Lung (tissue), 12 donors: ENCODE measurements around the gene MRPS7. TPM values are rescaled to one million over a fixed set of nuclear protein-coding genes. Genes with fewer than 3 reads are reported as not detected.

Experiments
- ATAC-seq: fragments of 200-7000 bp; cut with Tn5 transposase; one replicate; pipeline ENCODE4 v1.9.1; 2020; ENCODE audit warnings: moderate number of reproducible peaks; ENCODE audit not compliant: insufficient read depth, low FRiP score
- DNase-seq, 3 donors: peaks; one replicate each; pipeline ENCODE4 v3.0.0-alpha.2; 2013 to 2017
- H3K27ac ChIP-seq, 2 donors: one replicate each; pipeline ENCODE4 v1.5.1; 2013; ENCODE audit warnings: mild to moderate bottlenecking in 2 of 2, moderate library complexity in 2 of 2, control low read depth in 1 of 2, inconsistent platforms in 1 of 2, low read depth in 1 of 2, low read length in 1 of 2
- H3K27me3 ChIP-seq, 3 donors: one replicate each; pipeline ENCODE4 v1.5.1; 2013; ENCODE audit warnings: low read length in 2 of 3; ENCODE audit not compliant: control insufficient read depth in 3 of 3, insufficient read depth in 3 of 3
- H3K36me3 ChIP-seq, 4 donors: one replicate each; pipeline ENCODE4 v1.5.1; 2013; ENCODE audit warnings: low read length in 4 of 4, mild to moderate bottlenecking in 1 of 4, moderate library complexity in 1 of 4; ENCODE audit not compliant: control insufficient read depth in 4 of 4, insufficient read depth in 4 of 4
- H3K4me1 ChIP-seq, 5 donors: one replicate each; pipeline ENCODE4 v1.5.1; 2013; ENCODE audit warnings: low read length in 5 of 5, mild to moderate bottlenecking in 2 of 5, moderate library complexity in 1 of 5; ENCODE audit not compliant: control insufficient read depth in 5 of 5, insufficient read depth in 5 of 5
- H3K4me3 ChIP-seq: one replicate; pipeline ENCODE4 v1.5.1; 2013; ENCODE audit warnings: mild to moderate bottlenecking, control low read depth, moderate library complexity
- H3K9ac ChIP-seq, 2 donors: one replicate each; pipeline ENCODE4 v1.5.1; 2013; ENCODE audit warnings: low read length in 2 of 2, control low read depth in 1 of 2; ENCODE audit not compliant: insufficient read depth in 1 of 2
- H3K9me3 ChIP-seq, 4 donors: one replicate each; pipeline ENCODE4 v1.5.1; 2013; ENCODE audit warnings: low read length in 3 of 4, mild to moderate bottlenecking in 1 of 4, moderate library complexity in 1 of 4; ENCODE audit not compliant: control insufficient read depth in 4 of 4, insufficient read depth in 3 of 4
- CTCF ChIP-seq: IDR thresholded peaks from 2 replicates; pipeline ENCODE4 v1.5.1; 2012; ENCODE audit warnings: mild to moderate bottlenecking; ENCODE audit errors: control extremely low read depth, extremely low read depth
- WGBS, 2 donors: extraction: QIAGEN DNeasy Blood & Tissue Kit; methylation state at CpG; one replicate each; pipeline ENCODE4 v1.1.7; 2013; 5-methylcytosine and 5-hydroxymethylcytosine counted together
- polyA plus RNA-seq, 2 donors: library from polyadenylated mRNA; stranded (reverse); fragments of 200-250 nt; gene quantifications; one replicate each; pipeline ENCODE4 v1.2.1, GENCODE V29; 2013
- total RNA-seq, 2 donors: library from RNA; depleted of rRNA in 1 of 2; stranded (reverse); fragments of >200 nt in 1 of 2; gene quantifications; one replicate each; pipeline ENCODE4 v1.2.1, GENCODE V29; 2014 to 2021
- donor health status: control.
- donor health status: control.
- donor health status: Bipolar disorder and iron deficiency.
- donor health status: healthy.
- donor health status: DM: yes; HTN: yes; CAD: no.

Gene MRPS7
- total and polyA plus RNA-seq, 4 donors: 40.0 to 61.7 (median 50.8) TPM

- no peaks in the 10 kb centered on the region for H3K27me3 ChIP-seq
- peak overlapping the region in 1 of 2 donors; percentile 27 for H3K27ac ChIP-seq
- no peaks in the 10 kb centered on the region for H3K9me3 ChIP-seq
- 26 to 43% methylated on average over 4 of the region's 4 CpGs for WGBS, 2 donors
- DNase-seq (no peak), ATAC-seq (no peak)
- TF ChIP-seq CTCF: no peak
- H3K4me1 ChIP-seq: no peaks in the 10 kb centered on the region
- H3K4me3 ChIP-seq: no peak overlapping the region
- no peak overlapping the region for H3K9ac ChIP-seq
- peaks cover 20 to 59% (median 48%) of the 10 kb centered on the region in 4 donors for H3K36me3 ChIP-seq
These were observed 32.8 kb upstream of the MRPS7 start for GRCh38 chr17:75228847-75229246.

- 91 to 97% methylated on average over 8 of the region's 8 CpGs for WGBS, 2 donors
- H3K27ac ChIP-seq: no peak overlapping the region
- DNase-seq (no peak), ATAC-seq (no peak)
- no peak overlapping the region for H3K9ac ChIP-seq
- peaks cover 34 to 59% (median 52%) of the 10 kb centered on the region in 4 donors for H3K36me3 ChIP-seq
- H3K4me3 ChIP-seq: no peak overlapping the region
- no peaks in the 10 kb centered on the region for H3K9me3 ChIP-seq
- no peak for TF ChIP-seq CTCF
- H3K27me3 ChIP-seq: no peaks in the 10 kb centered on the region
- H3K4me1 ChIP-seq: no peaks in the 10 kb centered on the region
These were observed 30.6 kb upstream of the MRPS7 start for GRCh38 chr17:75231071-75231470.

- H3K27ac ChIP-seq: no peak overlapping the region
- H3K27me3 ChIP-seq: no peaks in the 10 kb centered on the region
- no peak overlapping the region for H3K9ac ChIP-seq
- WGBS, 2 donors: 94% methylated on average over 18 of the region's 18 CpGs
- DNase-seq: no peak
- H3K36me3 ChIP-seq: peaks cover 38 to 56% (median 53%) of the 10 kb centered on the region in 4 donors
- no peak for ATAC-seq
- H3K4me3 ChIP-seq: no peak overlapping the region
- no peak for TF ChIP-seq CTCF
- H3K4me1 ChIP-seq: no peaks in the 10 kb centered on the region
- H3K9me3 ChIP-seq: no peaks in the 10 kb centered on the region
These were observed 29.8 kb upstream of the MRPS7 start for GRCh38 chr17:75231741-75232464.

GRCh38 chr17:75232786-75233185 lies 28.9 kb upstream of the MRPS7 start:
- Histone ChIP-seq H3K36me3 (peaks cover 37 to 63% (median 58%) of the 10 kb centered on the region in 4 donors), H3K9ac (no peak overlapping the region)
- TF ChIP-seq CTCF: no peak

More at GRCh38 chr17:75232786-75233185, 28.9 kb upstream of the MRPS7 start:
- Histone ChIP-seq H3K9me3 (no peaks in the 10 kb centered on the region), H3K4me1 (no peaks in the 10 kb centered on the region), H3K27me3 (no peaks in the 10 kb centered on the region), H3K4me3 (no peak overlapping the region), H3K27ac (no peak overlapping the region)
- DNase-seq (no peak), ATAC-seq (no peak)
- WGBS, 2 donors: 96 to 97% methylated on average over 13 of the region's 13 CpGs
